Measurements from ENCODE around the gene HLX.
A peak's percentile ranks its signal among the peaks of the same experiment; 100 is the strongest.

HLX gene

GRCh38 chr1:220841293-220841692, 38.0 kb upstream of the HLX start:
- Histone ChIP-seq H3K27ac (no peak overlapping the region), H3K4me3 (ENCODE audit: low read depth, low read length) (no peak overlapping the region), H3K27me3 (ENCODE audit: insufficient read depth, low read depth, severe bottlenecking) (no peaks in the 10 kb centered on the region), H3K9me3 (ENCODE audit: severe bottlenecking) (no peaks in the 10 kb centered on the region), H3K36me3 (no peaks in the 10 kb centered on the region)
- peak; percentile 45; the same call in 1 of the 2 replicates for TF ChIP-seq CTCF (IDR thresholded peaks at IDR 0.05; ENCODE audit: low read depth, low read length)
- no peak for DNase-seq

DNA sequence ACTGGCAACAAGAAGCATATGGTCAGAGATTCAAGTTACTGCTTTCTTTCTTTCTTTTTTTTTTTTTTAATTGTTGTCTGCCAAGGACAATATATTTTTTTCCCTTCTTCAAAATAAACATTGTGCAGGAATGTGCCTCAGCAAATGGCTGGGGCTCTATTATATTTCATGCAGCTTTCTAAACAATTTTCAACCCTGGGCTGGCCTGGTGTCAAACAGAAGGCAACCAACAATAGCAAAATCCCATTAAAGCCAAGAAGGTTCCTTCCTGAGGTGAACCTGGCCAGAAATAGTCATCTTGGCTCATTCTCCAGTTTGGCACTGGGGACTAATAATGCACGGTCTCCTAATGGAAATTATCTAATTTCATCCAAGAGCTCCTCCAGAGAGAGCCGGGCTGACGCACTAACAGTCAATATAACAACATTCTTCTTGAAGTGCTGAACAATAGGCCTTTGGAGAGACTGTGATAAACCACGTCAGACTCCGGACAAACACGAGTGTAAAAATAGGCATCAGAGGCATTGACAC, 35.7 kb upstream of the HLX start:
- Histone ChIP-seq H3K9me3 (ENCODE audit: severe bottlenecking) (no peaks in the 10 kb centered on the region), H3K4me3 (ENCODE audit: low read depth, low read length) (no peak overlapping the region), H3K27ac (no peak overlapping the region), H3K27me3 (ENCODE audit: insufficient read depth, low read depth, severe bottlenecking) (no peaks in the 10 kb centered on the region), H3K36me3 (no peaks in the 10 kb centered on the region)
- DNase-seq = no peak
- TF ChIP-seq CTCF (IDR thresholded peaks at IDR 0.05; ENCODE audit: low read depth, low read length) = no peak

DNA sequence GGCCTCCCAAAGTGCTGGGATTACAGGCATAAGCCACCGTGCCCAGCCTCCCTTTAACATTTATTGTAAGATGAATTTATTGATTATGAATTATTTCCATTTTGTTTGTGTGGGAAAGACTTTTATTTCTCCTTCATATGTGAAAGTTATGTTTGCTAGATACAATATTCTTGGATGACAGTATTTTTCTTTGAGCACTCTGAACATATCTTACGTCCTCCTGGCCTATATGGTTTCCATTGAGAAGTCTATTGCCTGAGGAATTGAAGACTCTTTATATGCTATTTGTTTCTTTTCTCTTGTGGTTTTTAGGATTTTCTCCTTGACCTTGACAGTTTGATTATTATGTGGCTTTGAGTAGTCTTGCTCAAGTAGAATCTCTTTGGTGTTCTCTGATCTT, 26.8 kb upstream of the HLX start:
- Histone ChIP-seq H3K36me3 (no peaks in the 10 kb centered on the region), H3K27me3 (ENCODE audit: insufficient read depth, low read depth, severe bottlenecking) (no peaks in the 10 kb centered on the region), H3K4me3 (ENCODE audit: low read depth, low read length) (no peak overlapping the region), H3K27ac (no peak overlapping the region), H3K9me3 (ENCODE audit: severe bottlenecking) (no peaks in the 10 kb centered on the region)
- no peak for TF ChIP-seq CTCF (IDR thresholded peaks at IDR 0.05; ENCODE audit: low read depth, low read length)
- no peak for DNase-seq

DNA sequence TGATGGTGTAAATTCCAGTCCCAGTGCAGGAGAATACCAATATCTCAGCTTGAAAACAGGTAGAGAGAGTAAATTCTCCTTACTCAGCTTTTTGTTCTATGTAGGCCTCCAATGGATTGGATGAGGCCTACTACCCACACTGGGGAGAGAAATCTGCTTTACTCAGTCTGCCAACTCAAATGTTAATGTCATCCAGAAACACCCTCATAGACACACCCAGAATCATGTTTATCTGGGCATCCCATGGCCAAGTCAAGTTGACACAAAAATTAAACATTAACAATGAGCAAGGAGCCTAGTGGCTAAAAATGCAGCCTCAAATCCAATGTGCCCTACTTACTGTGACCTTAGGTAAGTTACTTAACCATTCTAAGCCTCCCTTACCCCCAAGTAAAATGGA, 6.9 kb upstream of the HLX start:
- H3K9me3 ChIP-seq (ENCODE audit: severe bottlenecking) = no peaks in the 10 kb centered on the region
- H3K27me3 ChIP-seq (ENCODE audit: insufficient read depth, low read depth, severe bottlenecking) = no peaks in the 10 kb centered on the region
- DNase-seq = no peak
- no peak overlapping the region for H3K27ac ChIP-seq
- no peak for TF ChIP-seq CTCF (IDR thresholded peaks at IDR 0.05; ENCODE audit: low read depth, low read length)
- H3K4me3 ChIP-seq (ENCODE audit: low read depth, low read length) = no peak overlapping the region
- H3K36me3 ChIP-seq = no peaks in the 10 kb centered on the region

- H3K9me3 ChIP-seq (ENCODE audit: severe bottlenecking) = no peaks in the 10 kb centered on the region
- H3K27me3 ChIP-seq (ENCODE audit: insufficient read depth, low read depth, severe bottlenecking) = no peaks in the 10 kb centered on the region
- H3K4me3 ChIP-seq (ENCODE audit: low read depth, low read length) = no peak overlapping the region
- no peak for DNase-seq
- no peak overlapping the region for H3K27ac ChIP-seq
- TF ChIP-seq CTCF (IDR thresholded peaks at IDR 0.05; ENCODE audit: low read depth, low read length) = no peak
- H3K36me3 ChIP-seq = no peaks in the 10 kb centered on the region
Measured at GRCh38 chr1:220873087-220873486, 6.2 kb upstream of the HLX start.

Measured in WERI-Rb-1 (cell line).